Fibroblast of pulmonary artery (primary cell): ENCODE results near the gene LDLRAD4.

ENCODE experiments used
- DNase-seq: peaks from one replicate; pipeline ENCODE4 v3.0.0-alpha.2; 2010; ENCODE audit warnings: low read depth
- H3K4me3 ChIP-seq: replicated peaks from 2 replicates; pipeline ENCODE4 v1.5.1; 2011; ENCODE audit warnings: low read depth, mild to moderate bottlenecking, control low read depth, low read length, moderate library complexity
- TF ChIP-seq, protein P1 (sequence below): IDR thresholded peaks from 2 replicates; pipeline ENCODE4 v1.5.1; 2011; ENCODE audit warnings: mild to moderate bottlenecking, control low read depth, low read length, inconsistent platforms; ENCODE audit errors: missing control alignments

Gene LDLRAD4

GRCh38 chr18:13455471-13455870, 236.9 kb downstream of the LDLRAD4 start:
- TF ChIP-seq, protein P1, sequence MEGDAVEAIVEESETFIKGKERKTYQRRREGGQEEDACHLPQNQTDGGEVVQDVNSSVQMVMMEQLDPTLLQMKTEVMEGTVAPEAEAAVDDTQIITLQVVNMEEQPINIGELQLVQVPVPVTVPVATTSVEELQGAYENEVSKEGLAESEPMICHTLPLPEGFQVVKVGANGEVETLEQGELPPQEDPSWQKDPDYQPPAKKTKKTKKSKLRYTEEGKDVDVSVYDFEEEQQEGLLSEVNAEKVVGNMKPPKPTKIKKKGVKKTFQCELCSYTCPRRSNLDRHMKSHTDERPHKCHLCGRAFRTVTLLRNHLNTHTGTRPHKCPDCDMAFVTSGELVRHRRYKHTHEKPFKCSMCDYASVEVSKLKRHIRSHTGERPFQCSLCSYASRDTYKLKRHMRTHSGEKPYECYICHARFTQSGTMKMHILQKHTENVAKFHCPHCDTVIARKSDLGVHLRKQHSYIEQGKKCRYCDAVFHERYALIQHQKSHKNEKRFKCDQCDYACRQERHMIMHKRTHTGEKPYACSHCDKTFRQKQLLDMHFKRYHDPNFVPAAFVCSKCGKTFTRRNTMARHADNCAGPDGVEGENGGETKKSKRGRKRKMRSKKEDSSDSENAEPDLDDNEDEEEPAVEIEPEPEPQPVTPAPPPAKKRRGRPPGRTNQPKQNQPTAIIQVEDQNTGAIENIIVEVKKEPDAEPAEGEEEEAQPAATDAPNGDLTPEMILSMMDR: no peak
- no peak overlapping the region for H3K4me3 ChIP-seq
- no peak for DNase-seq

- no peak overlapping the region for H3K4me3 ChIP-seq
- no peak for DNase-seq
These were observed 237.5 kb downstream of the LDLRAD4 start for GRCh38 chr18:13455960-13456481.

GRCh38 chr18:13456736-13457271, 238.2 kb downstream of the LDLRAD4 start:
- DNase-seq: no peak
- TF ChIP-seq, protein P1: no peak
- no peak overlapping the region for H3K4me3 ChIP-seq

More at GRCh38 chr18:13455960-13456481, 237.5 kb downstream of the LDLRAD4 start:
- TF ChIP-seq, protein P1: no peak

- DNase-seq: no peak
- TF ChIP-seq, protein P1: no peak
- H3K4me3 ChIP-seq: no peak overlapping the region
These were observed 238.8 kb downstream of the LDLRAD4 start for GRCh38 chr18:13457327-13457726.

DNA sequence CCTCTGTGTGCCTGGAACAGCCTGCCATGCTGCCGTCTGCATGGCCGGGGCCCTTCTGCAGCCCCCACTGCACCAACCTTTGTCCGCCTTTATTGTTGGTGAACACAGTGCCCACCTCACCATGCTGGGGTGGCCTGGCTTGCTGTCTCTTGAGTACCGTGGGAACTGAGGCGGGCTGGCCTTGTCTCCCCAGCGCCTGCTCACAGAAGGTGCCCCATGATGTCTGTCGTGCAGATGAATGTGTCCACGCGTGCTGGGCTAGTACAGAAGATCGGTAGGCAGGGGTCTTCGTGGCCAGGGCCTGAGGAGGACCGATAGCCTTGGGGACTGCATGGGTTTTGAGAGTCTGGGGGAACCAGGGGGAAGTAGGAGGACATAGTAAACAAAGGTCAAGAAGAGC, 242.4 kb downstream of the LDLRAD4 start:
- no peak for DNase-seq
- no peak overlapping the region for H3K4me3 ChIP-seq
- TF ChIP-seq, protein P1: no peak

DNA sequence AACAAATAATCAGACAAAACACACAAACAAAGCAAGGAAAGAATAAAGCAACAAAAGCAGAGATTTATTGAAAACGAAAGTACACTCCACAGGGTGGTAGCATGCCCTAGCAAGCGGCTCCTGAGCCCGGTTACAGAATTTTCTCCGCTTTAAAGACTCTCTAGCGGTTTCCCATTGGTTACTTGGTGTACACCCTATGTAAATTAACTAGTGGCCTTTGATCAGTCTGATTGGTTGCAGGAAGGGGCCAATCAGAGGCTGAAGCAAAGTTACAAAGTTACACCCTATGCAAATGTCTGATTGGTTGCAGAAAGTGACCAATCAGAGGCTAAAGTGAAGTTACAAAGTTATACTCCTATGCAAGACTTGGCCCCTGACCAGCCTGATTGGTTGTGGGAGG, 242.9 kb downstream of the LDLRAD4 start:
- TF ChIP-seq, protein P1: no peak
- H3K4me3 ChIP-seq: no peak overlapping the region
- DNase-seq: no peak

DNA sequence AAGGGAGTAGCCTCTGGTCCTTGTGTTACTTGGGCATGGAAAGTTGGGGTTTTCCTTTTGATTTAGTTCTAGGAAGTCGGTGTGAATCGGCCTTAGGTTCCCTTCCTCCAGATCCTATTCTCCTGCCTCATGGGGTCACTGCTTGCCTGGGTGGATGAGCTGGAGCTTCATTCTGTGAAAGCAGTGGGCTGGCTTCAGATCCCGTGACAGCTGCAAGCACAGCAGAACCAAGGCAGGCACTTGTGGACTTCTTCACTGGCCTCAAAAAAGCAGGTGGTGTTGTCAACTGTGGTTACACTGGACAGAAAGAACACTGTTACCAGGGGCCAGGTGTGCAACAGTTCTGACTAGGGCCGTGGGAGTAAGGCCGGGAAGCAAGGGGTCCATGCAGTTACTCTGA, 243.4 kb downstream of the LDLRAD4 start:
- TF ChIP-seq, protein P1: no peak
- no peak for DNase-seq

More for the DNA sequence above, 243.4 kb downstream of the LDLRAD4 start:
- no peak overlapping the region for H3K4me3 ChIP-seq
